Measurements from ENCODE around the gene SUN1. TPM values are rescaled to one million over a fixed set of nuclear protein-coding genes. Genes with fewer than 3 reads are reported as not detected.
A peak's percentile ranks its signal among the peaks of the same experiment; 100 is the strongest.

The SUN1 gene
- total and polyA plus RNA-seq, 9 of the 15 experiments (the other 6 are each of a cell fraction or from before 2014, with no cell fraction given): 36.8 to 132 (median 62.3) TPM

DNA sequence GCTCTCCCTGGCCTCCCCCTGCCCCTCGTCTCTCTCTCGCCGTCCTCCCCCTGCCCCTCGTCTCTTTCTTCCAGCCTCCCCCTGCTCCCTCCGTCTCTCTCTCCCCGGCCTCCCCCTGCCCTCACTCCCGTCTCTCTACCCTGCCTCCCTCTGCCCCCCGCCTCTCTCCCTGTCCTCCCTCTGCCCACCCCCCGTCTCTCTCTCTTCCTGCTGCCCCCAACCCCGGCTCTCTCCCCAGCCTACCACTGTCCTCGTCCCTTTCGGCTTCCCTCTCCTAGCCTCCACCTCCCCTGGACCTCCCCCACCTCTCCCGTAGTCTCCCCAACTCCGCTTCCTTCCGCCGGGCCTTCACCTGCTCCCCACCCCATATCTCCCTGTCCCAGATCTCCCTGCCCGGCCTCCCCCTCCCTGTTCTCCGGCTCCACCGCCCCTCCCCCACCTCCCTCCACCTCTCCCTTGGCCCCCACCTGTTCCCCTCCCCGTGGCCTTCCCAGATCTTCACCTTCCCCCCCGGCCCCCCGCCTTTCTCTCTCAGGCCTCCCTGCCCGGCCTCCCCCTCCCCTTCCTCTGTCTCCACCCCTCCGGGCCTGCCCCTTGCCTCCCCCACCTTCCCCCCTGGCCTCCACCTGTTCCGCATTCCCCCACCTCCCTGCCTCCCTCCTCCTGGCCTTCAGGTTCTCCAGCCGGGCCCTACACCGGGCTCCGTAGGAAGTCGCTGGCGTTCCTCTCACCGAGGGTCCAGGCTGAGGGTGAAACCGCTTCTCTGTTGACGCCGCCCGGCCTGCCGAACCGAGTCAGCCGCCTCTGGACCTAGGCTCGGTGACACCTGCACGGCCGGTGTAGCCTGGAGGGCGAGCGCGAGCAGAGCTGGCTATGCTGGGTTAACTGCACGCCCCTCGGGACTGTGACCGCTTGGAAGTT is 45.3 kb downstream of the SUN1 start (continued):
- TF ChIP-seq TBP (optimal IDR thresholded peaks at IDR 0.05; ENCODE audit: low read depth, low read length): peak; percentile 33
- TF ChIP-seq ZNF253 (CRISPR knock-in tag; conservative IDR thresholded peaks at IDR 0.05): no peak
- no peak for TF ChIP-seq STAT5B (CRISPR knock-in tag; IDR thresholded peaks at IDR 0.05)
- TF ChIP-seq GTF2E2 (tag; IDR thresholded peaks at IDR 0.05): no peak
- no peak for TF ChIP-seq ZEB2 (IDR thresholded peaks at IDR 0.05)
- TF ChIP-seq ZZZ3 (IDR thresholded peaks at IDR 0.05): no peak
- TF ChIP-seq MAZ (CRISPR knock-in tag; conservative IDR thresholded peaks at IDR 0.05 in 1 of 2, IDR thresholded peaks at IDR 0.05 in 1 of 2): 0 out of 4 replicates have a peak, but pooled peaks of 1 of the 2 experiments have one; percentile 16
- TF ChIP-seq FOXA3 (CRISPR knock-in tag; conservative IDR thresholded peaks at IDR 0.05 in 1 of 2, IDR thresholded peaks at IDR 0.05 in 1 of 2): no peak
- no peak for TF ChIP-seq CBX5 (IDR thresholded peaks at IDR 0.05; ENCODE audit: borderline replicate concordance, low read depth)
- TF ChIP-seq SRSF9 (IDR thresholded peaks at IDR 0.05; ENCODE audit: borderline replicate concordance, low read depth, low read length): no peak
- TF ChIP-seq, protein P1, sequence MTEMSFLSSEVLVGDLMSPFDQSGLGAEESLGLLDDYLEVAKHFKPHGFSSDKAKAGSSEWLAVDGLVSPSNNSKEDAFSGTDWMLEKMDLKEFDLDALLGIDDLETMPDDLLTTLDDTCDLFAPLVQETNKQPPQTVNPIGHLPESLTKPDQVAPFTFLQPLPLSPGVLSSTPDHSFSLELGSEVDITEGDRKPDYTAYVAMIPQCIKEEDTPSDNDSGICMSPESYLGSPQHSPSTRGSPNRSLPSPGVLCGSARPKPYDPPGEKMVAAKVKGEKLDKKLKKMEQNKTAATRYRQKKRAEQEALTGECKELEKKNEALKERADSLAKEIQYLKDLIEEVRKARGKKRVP (CRISPR knock-in tag; IDR thresholded peaks at IDR 0.05): no peak
- TF ChIP-seq, protein P2, sequence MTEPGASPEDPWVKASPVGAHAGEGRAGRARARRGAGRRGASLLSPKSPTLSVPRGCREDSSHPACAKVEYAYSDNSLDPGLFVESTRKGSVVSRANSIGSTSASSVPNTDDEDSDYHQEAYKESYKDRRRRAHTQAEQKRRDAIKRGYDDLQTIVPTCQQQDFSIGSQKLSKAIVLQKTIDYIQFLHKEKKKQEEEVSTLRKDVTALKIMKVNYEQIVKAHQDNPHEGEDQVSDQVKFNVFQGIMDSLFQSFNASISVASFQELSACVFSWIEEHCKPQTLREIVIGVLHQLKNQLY (CRISPR knock-in tag; conservative IDR thresholded peaks at IDR 0.05): no peak
- peak; percentile 6 for TF ChIP-seq CCNT2 (IDR thresholded peaks at IDR 0.05; ENCODE audit: borderline replicate concordance, extremely low read depth, insufficient read length, low read depth, low read length)
- no peak for TF ChIP-seq FOXM1 (IDR thresholded peaks at IDR 0.05; ENCODE audit: low read depth)
- no peak for TF ChIP-seq FOXM1 (CRISPR knock-in tag; IDR thresholded peaks at IDR 0.05; ENCODE audit: low read depth)
- peak; percentile 57 for TF ChIP-seq CBFA2T2 (conservative IDR thresholded peaks at IDR 0.05)
- TF ChIP-seq, protein P3, sequence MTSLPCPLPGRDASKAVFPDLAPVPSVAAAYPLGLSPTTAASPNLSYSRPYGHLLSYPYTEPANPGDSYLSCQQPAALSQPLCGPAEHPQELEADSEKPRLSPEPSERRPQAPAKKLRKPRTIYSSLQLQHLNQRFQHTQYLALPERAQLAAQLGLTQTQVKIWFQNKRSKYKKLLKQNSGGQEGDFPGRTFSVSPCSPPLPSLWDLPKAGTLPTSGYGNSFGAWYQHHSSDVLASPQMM (CRISPR knock-in tag; IDR thresholded peaks at IDR 0.05): no peak
- no peak; the same call in 1 of the 2 replicates for TF ChIP-seq POLR2A (conservative IDR thresholded peaks at IDR 0.05)
- TF ChIP-seq EGR1 (conservative IDR thresholded peaks at IDR 0.05): 0 out of 2 replicates have a peak, but pooled peaks have one; percentile 19
- TF ChIP-seq MAFG (tag; conservative IDR thresholded peaks at IDR 0.05): no peak
- TF ChIP-seq ZBTB8A (IDR thresholded peaks at IDR 0.05; ENCODE audit: partially characterized antibody): no peak
- no peak for TF ChIP-seq BCL6 (CRISPR knock-in tag; IDR thresholded peaks at IDR 0.05)
- TF ChIP-seq XRCC3 (IDR thresholded peaks at IDR 0.05): no peak
